ENCODE measurements around the gene HTT.

DNA sequence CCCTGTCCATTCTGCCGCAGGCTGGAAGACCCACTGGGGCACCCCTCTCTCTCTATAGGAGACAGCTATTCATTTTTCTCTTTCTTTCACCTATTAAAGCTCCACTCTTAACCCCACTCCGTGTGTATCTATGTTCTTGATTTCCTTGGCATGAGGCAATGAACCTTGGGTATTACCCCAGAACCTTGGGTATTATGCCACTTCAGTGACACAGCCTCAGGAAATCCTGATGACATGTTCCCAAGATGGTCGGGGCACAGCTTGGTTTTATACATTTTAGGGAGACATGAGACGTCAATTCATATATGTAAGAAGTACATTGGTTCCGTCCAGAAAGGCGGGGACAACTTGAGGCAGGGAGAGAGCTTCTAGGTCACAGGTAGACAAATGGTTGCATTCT is 13.5 kb upstream of the HTT start:
- TF ChIP-seq, protein P1, sequence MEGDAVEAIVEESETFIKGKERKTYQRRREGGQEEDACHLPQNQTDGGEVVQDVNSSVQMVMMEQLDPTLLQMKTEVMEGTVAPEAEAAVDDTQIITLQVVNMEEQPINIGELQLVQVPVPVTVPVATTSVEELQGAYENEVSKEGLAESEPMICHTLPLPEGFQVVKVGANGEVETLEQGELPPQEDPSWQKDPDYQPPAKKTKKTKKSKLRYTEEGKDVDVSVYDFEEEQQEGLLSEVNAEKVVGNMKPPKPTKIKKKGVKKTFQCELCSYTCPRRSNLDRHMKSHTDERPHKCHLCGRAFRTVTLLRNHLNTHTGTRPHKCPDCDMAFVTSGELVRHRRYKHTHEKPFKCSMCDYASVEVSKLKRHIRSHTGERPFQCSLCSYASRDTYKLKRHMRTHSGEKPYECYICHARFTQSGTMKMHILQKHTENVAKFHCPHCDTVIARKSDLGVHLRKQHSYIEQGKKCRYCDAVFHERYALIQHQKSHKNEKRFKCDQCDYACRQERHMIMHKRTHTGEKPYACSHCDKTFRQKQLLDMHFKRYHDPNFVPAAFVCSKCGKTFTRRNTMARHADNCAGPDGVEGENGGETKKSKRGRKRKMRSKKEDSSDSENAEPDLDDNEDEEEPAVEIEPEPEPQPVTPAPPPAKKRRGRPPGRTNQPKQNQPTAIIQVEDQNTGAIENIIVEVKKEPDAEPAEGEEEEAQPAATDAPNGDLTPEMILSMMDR (IDR thresholded peaks at IDR 0.05): no peak
- no peak for TF ChIP-seq POLR2AphosphoS5 (IDR thresholded peaks at IDR 0.05)
